AG04450 (cell line): ENCODE measurements around the gene NFKBIL1. TPM values are rescaled to one million over a fixed set of nuclear protein-coding genes. Genes with fewer than 3 reads are reported as not detected.
A peak's percentile ranks its signal among the peaks of the same experiment; 100 is the strongest.
"Not testable (repeated sequence)": the region's sequence is repeated elsewhere in the genome, so short reads cannot be mapped to it uniquely, and the experiment has no call there.

Experiments used
- CTCF ChIA-PET: fragments of 300-600, 350-600 bp; formaldehyde crosslinking; extraction: SDS; loops from one replicate; lab custom pipeline; 2022; ENCODE audit warnings: antibody characterized with exemption, inconsistent platforms; lab: Charles Lee
- POLR2A ChIA-PET: fragments of 350-600 bp; formaldehyde crosslinking; extraction: SDS; loops from one replicate; lab custom pipeline; 2021; ENCODE audit warnings: antibody characterized with exemption, inconsistent platforms; lab: Yijun Ruan, JAX
- DNase-seq: peaks from one replicate; pipeline ENCODE4 v3.0.0-alpha.2; 2011; ENCODE audit warnings: low read depth, low spot score
- H3K27ac ChIP-seq: one replicate; pipeline ENCODE4 v1.5.1; 2012; ENCODE audit warnings: low read depth, low read length, control low read depth
- H3K27me3 ChIP-seq: one replicate; pipeline ENCODE4 v1.6.0; 2012; ENCODE audit warnings: low read length; ENCODE audit not compliant: control insufficient read depth, insufficient read depth
- H3K4me3 ChIP-seq: 2 replicates; pipeline ENCODE4 v1.5.1; 2011; ENCODE audit warnings: mild to moderate bottlenecking, low read depth, low read length, control low read depth
- H3K9me3 ChIP-seq: 2 replicates; pipeline ENCODE4 v1.5.1; 2012; ENCODE audit warnings: low read length; ENCODE audit not compliant: control insufficient read depth, insufficient read depth
- polyA plus RNA-seq: library from polyadenylated mRNA; depleted of rRNA; stranded (reverse); fragments of >200 nt; gene quantifications from 2 replicates; pipeline ENCODE4 v1.2.3, GENCODE V29; 2011
- TF ChIP-seq, protein P1 (sequence below): IDR thresholded peaks from 2 replicates; pipeline ENCODE4 v1.5.1; 2011; ENCODE audit warnings: low read depth, low read length, control low read depth, inconsistent platforms

Gene NFKBIL1
- polyA plus RNA-seq, 1 experiment: 5.1 TPM

DNA sequence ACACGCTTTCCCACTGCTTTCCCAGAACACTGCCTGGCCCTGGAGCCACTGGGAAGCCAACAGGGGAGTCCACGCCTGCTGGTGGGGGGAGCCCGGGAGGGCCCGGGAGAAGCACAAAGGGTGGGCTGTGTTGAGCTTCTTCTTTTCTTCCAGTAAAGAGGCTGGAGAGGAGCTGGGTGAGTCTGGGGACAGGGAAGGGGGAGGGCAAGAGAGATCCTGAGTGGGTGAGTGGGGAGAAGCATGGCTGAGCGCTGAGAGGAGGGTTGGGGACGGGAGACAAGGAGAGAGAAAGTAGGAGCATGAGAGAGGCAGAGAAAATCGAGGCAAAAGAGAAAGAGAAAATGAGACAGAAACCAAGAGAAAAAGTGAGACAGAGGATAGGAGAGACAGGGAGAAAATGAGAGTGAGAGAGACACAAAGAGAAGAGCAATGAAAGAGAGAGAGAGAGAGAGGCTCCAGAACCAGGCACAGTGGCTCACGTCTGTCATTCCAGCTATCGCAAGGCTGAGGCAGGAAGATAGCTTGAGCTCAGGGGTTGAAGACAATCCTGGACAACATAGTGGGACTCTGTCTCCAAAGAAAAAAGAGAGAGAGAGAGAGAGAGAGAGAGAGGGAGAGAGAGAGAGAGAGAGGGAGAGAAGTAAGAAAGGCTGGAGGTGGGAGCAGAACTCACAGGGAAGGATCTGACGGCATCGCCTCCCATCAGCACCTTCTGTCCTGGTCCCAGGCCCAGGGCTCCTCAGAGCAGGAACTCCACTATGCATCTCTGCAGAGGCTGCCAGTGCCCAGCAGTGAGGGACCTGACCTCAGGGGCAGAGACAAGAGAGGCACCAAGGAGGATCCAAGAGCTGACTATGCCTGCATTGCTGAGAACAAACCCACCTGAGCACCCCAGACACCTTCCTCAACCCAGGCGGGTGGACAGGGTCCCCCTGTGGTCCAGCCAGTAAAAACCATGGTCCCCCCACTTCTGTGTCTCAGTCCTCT, 40.7 kb downstream of the NFKBIL1 start:
- ChIA-PET CTCF (interaction anchor here (0.5 to 5.8 kb wide), 3 partner anchors 9 to 499 kb away, joined by 3 to 47 read pairs (median 5); no protein-coding TSS in a partner anchor), POLR2A (interaction anchor here (0.6 to 0.7 kb wide), 2 partner anchors 41 to 501 kb away, joined by 4 read pairs; partner anchors contain the start of gene NFKBIL1)
- Histone ChIP-seq H3K4me3 (no peak overlapping the region), H3K27ac (no peak overlapping the region), H3K27me3 (peaks cover 2% of the 10 kb centered on the region), H3K9me3 (no peaks in the 10 kb centered on the region; the same call in 1 of the 2 replicates)
- TF ChIP-seq, protein P1, sequence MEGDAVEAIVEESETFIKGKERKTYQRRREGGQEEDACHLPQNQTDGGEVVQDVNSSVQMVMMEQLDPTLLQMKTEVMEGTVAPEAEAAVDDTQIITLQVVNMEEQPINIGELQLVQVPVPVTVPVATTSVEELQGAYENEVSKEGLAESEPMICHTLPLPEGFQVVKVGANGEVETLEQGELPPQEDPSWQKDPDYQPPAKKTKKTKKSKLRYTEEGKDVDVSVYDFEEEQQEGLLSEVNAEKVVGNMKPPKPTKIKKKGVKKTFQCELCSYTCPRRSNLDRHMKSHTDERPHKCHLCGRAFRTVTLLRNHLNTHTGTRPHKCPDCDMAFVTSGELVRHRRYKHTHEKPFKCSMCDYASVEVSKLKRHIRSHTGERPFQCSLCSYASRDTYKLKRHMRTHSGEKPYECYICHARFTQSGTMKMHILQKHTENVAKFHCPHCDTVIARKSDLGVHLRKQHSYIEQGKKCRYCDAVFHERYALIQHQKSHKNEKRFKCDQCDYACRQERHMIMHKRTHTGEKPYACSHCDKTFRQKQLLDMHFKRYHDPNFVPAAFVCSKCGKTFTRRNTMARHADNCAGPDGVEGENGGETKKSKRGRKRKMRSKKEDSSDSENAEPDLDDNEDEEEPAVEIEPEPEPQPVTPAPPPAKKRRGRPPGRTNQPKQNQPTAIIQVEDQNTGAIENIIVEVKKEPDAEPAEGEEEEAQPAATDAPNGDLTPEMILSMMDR: no peak
- no peak for DNase-seq

DNA sequence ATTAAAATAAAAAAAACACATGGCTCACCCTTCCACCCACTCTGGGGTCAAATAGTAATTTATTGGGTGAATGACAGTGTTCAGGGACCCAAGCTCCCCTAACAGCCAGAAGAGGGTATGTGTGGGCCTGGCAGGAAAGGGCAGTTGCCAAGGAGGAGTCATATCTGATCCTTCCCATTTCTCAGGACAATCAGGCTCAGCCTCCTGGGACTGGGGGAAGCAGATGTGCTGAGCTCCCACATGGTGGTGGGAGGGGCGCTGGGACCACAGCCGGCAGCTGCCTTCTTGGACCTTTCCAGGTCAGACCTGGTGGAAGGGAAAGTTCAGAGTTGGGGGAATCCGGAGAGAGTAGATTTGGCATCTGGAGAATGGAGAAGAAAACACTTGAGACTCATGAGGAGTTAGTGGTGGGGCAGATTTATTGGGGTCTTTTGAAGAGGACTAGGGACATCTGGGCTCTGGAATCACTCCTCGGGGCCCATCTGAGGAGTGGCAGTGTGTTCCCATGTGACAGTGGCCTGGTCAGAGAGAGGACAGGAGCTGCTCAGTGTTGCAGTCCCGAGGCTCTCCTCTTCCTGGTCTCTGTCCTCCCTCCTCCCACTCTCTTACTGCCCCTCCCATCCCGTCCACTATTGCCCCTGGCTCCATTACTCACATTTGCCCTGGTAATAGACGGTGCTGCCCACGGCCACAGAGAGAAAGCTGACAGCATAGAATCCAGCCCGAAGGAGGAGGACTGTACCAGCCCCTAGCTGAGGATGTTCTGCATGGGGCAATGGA, 41.7 kb downstream of the NFKBIL1 start:
- CTCF ChIA-PET: interaction anchor here (0.9 to 5.8 kb wide), 4 partner anchors 8 to 363 kb away, joined by 3 to 47 read pairs (median 10); partner anchors contain the start of genes ATP6V1G2 and LTB

DNA sequence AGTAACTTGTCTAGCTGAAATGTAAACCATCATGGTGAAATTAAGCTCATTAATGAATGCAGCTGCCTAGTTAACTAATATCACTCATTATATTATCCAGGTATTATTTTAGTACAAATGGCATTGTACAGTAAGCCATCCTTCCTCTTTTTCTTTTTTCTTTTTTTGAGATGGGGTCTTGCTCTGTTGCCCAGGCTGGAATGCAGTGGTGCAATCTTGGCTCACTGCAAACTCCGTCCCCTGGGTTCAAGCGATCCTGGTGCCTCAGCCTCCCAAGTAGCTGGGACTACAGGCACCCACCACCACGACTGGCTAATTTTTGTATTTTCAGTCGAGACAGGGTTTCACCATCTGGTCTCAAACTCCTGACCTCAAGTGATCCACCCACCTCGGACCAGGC, 43.3 kb downstream of the NFKBIL1 start:
- H3K27ac ChIP-seq, H3K27me3 ChIP-seq, DNase-seq, POLR2A ChIA-PET, H3K9me3 ChIP-seq, H3K4me3 ChIP-seq: not testable (repeated sequence)
- CTCF ChIA-PET: interaction anchor here (0.5 to 5.8 kb wide), 5 partner anchors 7 to 196 kb away, joined by 3 to 47 read pairs (median 7); partner anchors contain the start of genes ATP6V1G2 and LTB

More for the DNA sequence above, 41.7 kb downstream of the NFKBIL1 start:
- no peak overlapping the region for H3K27ac ChIP-seq
- peaks cover 2% of the 10 kb centered on the region for H3K27me3 ChIP-seq
- H3K9me3 ChIP-seq: no peaks in the 10 kb centered on the region; the same call in 1 of the 2 replicates
- H3K4me3 ChIP-seq: no peak overlapping the region
- POLR2A ChIA-PET: interaction anchor here (0.6 kb wide), 1 partner anchor 42 kb away, joined by 4 read pairs; the partner anchor contains the start of gene NFKBIL1
- TF ChIP-seq, protein P1: no peak
- DNase-seq: no peak

DNA sequence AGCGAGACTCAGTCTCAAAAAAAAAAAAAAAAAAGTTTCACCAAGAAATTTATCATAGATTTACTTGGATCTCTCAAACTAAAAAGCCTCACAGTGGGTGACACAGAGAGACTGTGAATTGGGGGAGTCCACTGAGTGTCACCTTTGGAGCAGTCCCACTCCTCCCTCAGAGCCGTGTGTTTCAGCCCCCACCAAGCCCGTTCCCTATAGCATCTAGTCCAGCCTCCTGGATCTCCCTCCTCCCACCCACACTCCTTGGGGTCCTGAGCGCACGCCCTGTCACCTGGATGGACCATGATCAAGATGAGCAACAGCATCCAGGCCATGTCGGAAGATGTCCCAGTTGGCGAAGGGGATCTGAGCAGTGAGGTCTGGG, 45.0 kb downstream of the NFKBIL1 start:
- peaks cover 3% of the 10 kb centered on the region for H3K9me3 ChIP-seq
- CTCF ChIA-PET: interaction anchor here (1.2 to 10.4 kb wide), 3 partner anchors 8 to 47 kb away, joined by 4 to 388 read pairs (median 8); partner anchors contain the start of genes ATP6V1G2, DDX39B and NFKBIL1
- H3K27ac ChIP-seq: no peak overlapping the region
- POLR2A ChIA-PET: no interaction called here
- TF ChIP-seq, protein P1: no peak
- no peak overlapping the region for H3K4me3 ChIP-seq
- no peak for DNase-seq
- no peaks in the 10 kb centered on the region for H3K27me3 ChIP-seq

DNA sequence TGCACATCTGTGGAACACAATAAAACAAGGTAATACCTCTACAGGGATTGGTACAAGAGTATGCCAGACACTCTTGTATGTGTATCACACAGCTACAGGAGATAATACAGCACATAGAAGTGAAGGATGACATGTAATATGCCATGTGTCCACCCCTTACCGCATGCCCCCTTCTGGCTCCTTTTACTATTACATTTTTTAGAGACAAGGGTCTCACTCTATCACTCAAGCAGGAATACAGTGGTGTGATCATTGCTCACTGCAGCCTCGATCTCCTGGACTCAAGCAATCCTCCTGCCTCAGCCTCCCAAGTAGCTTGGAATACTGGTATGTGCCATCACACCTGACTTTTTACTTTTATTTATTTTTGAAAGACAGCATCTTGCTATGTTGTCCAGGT, 49.6 kb downstream of the NFKBIL1 start:
- Histone ChIP-seq H3K27me3 (no peaks in the 10 kb centered on the region), H3K27ac (no peak overlapping the region), H3K4me3 (no peak overlapping the region), H3K9me3 (peaks cover 3% of the 10 kb centered on the region)
- no peak for DNase-seq
- ChIA-PET CTCF (interaction anchor here (0.7 to 10.4 kb wide), 15 partner anchors 9 to 104 kb away, joined by 3 to 388 read pairs (median 11); partner anchors contain the start of genes AIF1, ATP6V1G2, DDX39B and LST1), POLR2A (interaction anchor here (0.6 to 1.0 kb wide), 3 partner anchors 18 to 198 kb away, joined by 3 to 12 read pairs (median 3); partner anchors contain the start of genes AIF1 and NFKBIL1)
- TF ChIP-seq, protein P1: peak; percentile 47
